ENCODE results near the gene SMIM14.
A peak's percentile ranks its signal among the peaks of the same experiment; 100 is the strongest.
"Not testable (repeated sequence)": the region's sequence is repeated elsewhere in the genome, so short reads cannot be mapped to it uniquely, and the experiment has no call there.

Gene SMIM14

GRCh38 chr4:39591290-39591689, 47.4 kb downstream of the SMIM14 start:
- DNase-seq = no peak

- no peak for DNase-seq
Observed at GRCh38 chr4:39587881-39588280, 50.8 kb downstream of the SMIM14 start.

GRCh38 chr4:39574946-39575345, 63.7 kb downstream of the SMIM14 start:
- DNase-seq = no peak

GRCh38 chr4:39571504-39571903, 67.2 kb downstream of the SMIM14 start:
- DNase-seq = no peak

- no peak for DNase-seq
Observed at GRCh38 chr4:39571054-39571453, 67.6 kb downstream of the SMIM14 start.

- no peak for DNase-seq
Observed at GRCh38 chr4:39569209-39569608, 69.5 kb downstream of the SMIM14 start.

- peak; percentile 20 for DNase-seq
Observed at GRCh38 chr4:39568805-39569204, 69.9 kb downstream of the SMIM14 start.

GRCh38 chr4:39565878-39566600, 72.6 kb downstream of the SMIM14 start:
- DNase-seq = no peak

- no peak for DNase-seq
Observed at GRCh38 chr4:39563346-39563847, 75.3 kb downstream of the SMIM14 start.

GRCh38 chr4:39562792-39563191, 75.9 kb downstream of the SMIM14 start:
- no peak for DNase-seq

- no peak for DNase-seq
Observed at GRCh38 chr4:39559626-39560025, 79.0 kb downstream of the SMIM14 start.

- DNase-seq = no peak
Observed at GRCh38 chr4:39555472-39555871, 83.2 kb downstream of the SMIM14 start.

GRCh38 chr4:39548425-39549067, 90.1 kb downstream of the SMIM14 start:
- no peak for DNase-seq

GRCh38 chr4:39544580-39545315, 93.9 kb downstream of the SMIM14 start:
- no peak for DNase-seq

GRCh38 chr4:39544080-39544479, 94.6 kb downstream of the SMIM14 start:
- DNase-seq = not testable (repeated sequence)

- DNase-seq = no peak
Observed at GRCh38 chr4:39543034-39543433, 95.6 kb downstream of the SMIM14 start.

- DNase-seq = no peak
Observed at GRCh38 chr4:39542611-39543012, 96.1 kb downstream of the SMIM14 start.

- DNase-seq = no peak
Observed at GRCh38 chr4:39541987-39542610, 96.6 kb downstream of the SMIM14 start.

- DNase-seq = no peak
Observed at GRCh38 chr4:39539089-39539611, 99.5 kb downstream of the SMIM14 start.

GRCh38 chr4:39533541-39533940, 105.1 kb downstream of the SMIM14 start:
- DNase-seq = no peak

GRCh38 chr4:39532237-39532636, 106.4 kb downstream of the SMIM14 start:
- not testable (repeated sequence) for DNase-seq

GRCh38 chr4:39530682-39531081, 108.0 kb downstream of the SMIM14 start:
- DNase-seq = no peak

GRCh38 chr4:39529534-39529933, 109.1 kb downstream of the SMIM14 start:
- no peak for DNase-seq
